Bone marrow (tissue), 2 donors: ENCODE measurements around the gene PSMD13.
"Not testable (repeated sequence)": the region's sequence is repeated elsewhere in the genome, so short reads cannot be mapped to it uniquely, and the experiment has no call there.

Source experiments
- DNase-seq, 2 donors: peaks; one replicate each; lab custom pipeline; 2025; lab: John Stamatoyannopoulos, UW

The PSMD13 gene

GRCh38 chr11:272931-273198 is 36.1 kb downstream of the PSMD13 start:
- DNase-seq, result no peak

- no peak for DNase-seq
Measured at GRCh38 chr11:276219-276618, 39.4 kb downstream of the PSMD13 start.

- no peak for DNase-seq
Measured at GRCh38 chr11:278001-278951, 41.5 kb downstream of the PSMD13 start, which contains the start of gene NLRP6. TSS of gene NLRP6 (plus strand) at chr11:278407. CDS start at chr11:278570, 163 bp downstream.

- DNase-seq, result no peak
Measured at GRCh38 chr11:279040-279965, 42.5 kb downstream of the PSMD13 start.

- no peak for DNase-seq
Measured at GRCh38 chr11:279966-280705, 43.4 kb downstream of the PSMD13 start.

- no peak for DNase-seq
Measured at GRCh38 chr11:280706-281485, 44.1 kb downstream of the PSMD13 start.

GRCh38 chr11:281486-282161 is 44.8 kb downstream of the PSMD13 start:
- no peak for DNase-seq

- DNase-seq, result no peak
Measured at GRCh38 chr11:282171-282570, 45.4 kb downstream of the PSMD13 start.

GRCh38 chr11:282630-283360 is 46.0 kb downstream of the PSMD13 start:
- no peak for DNase-seq

GRCh38 chr11:283405-284104 is 46.8 kb downstream of the PSMD13 start:
- DNase-seq, result no peak

GRCh38 chr11:284105-285020 is 47.6 kb downstream of the PSMD13 start:
- DNase-seq, result no peak

- DNase-seq, result no peak
Measured at GRCh38 chr11:285021-285893, 48.5 kb downstream of the PSMD13 start.

GRCh38 chr11:285894-286220 is 49.1 kb downstream of the PSMD13 start:
- no peak for DNase-seq

GRCh38 chr11:286977-287820 is 50.4 kb downstream of the PSMD13 start:
- not testable (repeated sequence) for DNase-seq

- no peak for DNase-seq
Measured at GRCh38 chr11:287821-288477, 51.2 kb downstream of the PSMD13 start.
